Subcutaneous abdominal adipose tissue (tissue), 5 donors: Measurements from ENCODE around the gene VPS26B.
A peak's percentile ranks its signal among the peaks of the same experiment; 100 is the strongest.

ENCODE experiments used
- H3K27ac ChIP-seq: one replicate; pipeline ENCODE4 v1.7.0; 2013; ENCODE audit warnings: low read depth, mild to moderate bottlenecking, inconsistent platforms, low read length, moderate library complexity
- H3K27me3 ChIP-seq, 5 donors: one replicate each; pipeline ENCODE4 v1.7.0; 2013; ENCODE audit warnings: low read length in 5 of 5, inconsistent platforms in 1 of 5; ENCODE audit not compliant: control insufficient read depth in 5 of 5, insufficient read depth in 4 of 5
- H3K36me3 ChIP-seq, 5 donors: one replicate each; pipeline ENCODE4 v1.7.0; 2013; ENCODE audit warnings: low read length in 5 of 5; ENCODE audit not compliant: control insufficient read depth in 5 of 5, insufficient read depth in 5 of 5
- H3K4me1 ChIP-seq, 5 donors: one replicate each; pipeline ENCODE4 v1.7.0; 2013; ENCODE audit warnings: low read length in 5 of 5, mild to moderate bottlenecking in 3 of 5, moderate library complexity in 1 of 5; ENCODE audit not compliant: control insufficient read depth in 5 of 5, insufficient read depth in 5 of 5
- H3K4me3 ChIP-seq, 5 donors: one replicate each; pipeline ENCODE4 v1.7.0; 2013; ENCODE audit warnings: low read length in 5 of 5, low read depth in 1 of 5
- H3K9ac ChIP-seq, 5 donors: one replicate each; pipeline ENCODE4 v1.7.0; 2013; ENCODE audit warnings: low read length in 5 of 5, mild to moderate bottlenecking in 4 of 5, moderate library complexity in 3 of 5
- H3K9me3 ChIP-seq, 5 donors: one replicate each; pipeline ENCODE4 v1.7.0; 2013; ENCODE audit warnings: low read length in 5 of 5; ENCODE audit not compliant: control insufficient read depth in 5 of 5
- donor health status: healthy.
- donor health status: healthy.
- donor health status: healthy.
- donor health status: healthy.
- donor health status: healthy.

The VPS26B gene

GRCh38 chr11:134266841-134267251 lies 42.4 kb downstream of the VPS26B start:
- Histone ChIP-seq H3K9me3 (no peaks in the 10 kb centered on the region), H3K9ac (no peak overlapping the region), H3K4me3 (no peak overlapping the region), H3K27me3 (peaks cover 5 to 17% (median 10%) of the 10 kb centered on the region in 5 donors), H3K36me3 (peaks cover 0 to 30% (median 26%) of the 10 kb centered on the region in 5 donors), H3K27ac (no peak overlapping the region), H3K4me1 (peaks cover 0 to 4% (median 0%) of the 10 kb centered on the region in 5 donors)

- peaks cover 0 to 4% (median 0%) of the 10 kb centered on the region in 5 donors for H3K4me1 ChIP-seq
- peaks cover 0 to 24% (median 20%) of the 10 kb centered on the region in 5 donors for H3K36me3 ChIP-seq
- H3K9me3 ChIP-seq, result no peaks in the 10 kb centered on the region
- H3K27ac ChIP-seq, result no peak overlapping the region
- H3K4me3 ChIP-seq, result no peak overlapping the region
- peaks cover 5 to 22% (median 12%) of the 10 kb centered on the region in 5 donors for H3K27me3 ChIP-seq
- no peak overlapping the region for H3K9ac ChIP-seq
Observed at GRCh38 chr11:134267461-134267860, 43.0 kb downstream of the VPS26B start.

GRCh38 chr11:134267966-134268365 lies 43.5 kb downstream of the VPS26B start:
- H3K27me3 ChIP-seq, result peaks cover 9 to 27% (median 14%) of the 10 kb centered on the region in 5 donors
- H3K4me3 ChIP-seq, result no peak overlapping the region
- peaks cover 0 to 4% (median 0%) of the 10 kb centered on the region in 5 donors for H3K4me1 ChIP-seq
- peaks cover 0 to 19% (median 15%) of the 10 kb centered on the region in 5 donors for H3K36me3 ChIP-seq
- no peak overlapping the region for H3K9ac ChIP-seq
- no peak overlapping the region for H3K27ac ChIP-seq
- H3K9me3 ChIP-seq, result no peaks in the 10 kb centered on the region

GRCh38 chr11:134270250-134270714 lies 45.8 kb downstream of the VPS26B start:
- Histone ChIP-seq H3K4me3 (no peak overlapping the region), H3K9ac (no peak overlapping the region), H3K4me1 (peaks cover 0 to 4% (median 0%) of the 10 kb centered on the region in 5 donors), H3K9me3 (no peaks in the 10 kb centered on the region), H3K27me3 (peaks cover 21 to 49% (median 31%) of the 10 kb centered on the region in 5 donors), H3K36me3 (peaks cover 0 to 2% (median under 1%) of the 10 kb centered on the region in 5 donors), H3K27ac (no peak overlapping the region)

GRCh38 chr11:134271978-134272377 lies 47.5 kb downstream of the VPS26B start:
- H3K9ac ChIP-seq, result no peak overlapping the region
- no peak overlapping the region for H3K4me3 ChIP-seq
- H3K27ac ChIP-seq, result no peak overlapping the region
- no peaks in the 10 kb centered on the region for H3K36me3 ChIP-seq
- peaks cover 36 to 65% (median 42%) of the 10 kb centered on the region in 5 donors for H3K27me3 ChIP-seq
- H3K9me3 ChIP-seq, result no peaks in the 10 kb centered on the region
- H3K4me1 ChIP-seq, result peaks cover 3 to 16% (median 14%) of the 10 kb centered on the region in 5 donors

- H3K27me3 ChIP-seq, result peaks cover 42 to 71% (median 48%) of the 10 kb centered on the region in 5 donors
- no peak overlapping the region for H3K27ac ChIP-seq
- no peak overlapping the region for H3K4me3 ChIP-seq
- H3K4me1 ChIP-seq, result peaks cover 3 to 22% (median 19%) of the 10 kb centered on the region in 5 donors
- no peak overlapping the region for H3K9ac ChIP-seq
- H3K36me3 ChIP-seq, result no peaks in the 10 kb centered on the region
- H3K9me3 ChIP-seq, result no peaks in the 10 kb centered on the region
Observed at GRCh38 chr11:134272381-134273316, 48.2 kb downstream of the VPS26B start.

- Histone ChIP-seq H3K9me3 (peaks cover 0 to 4% (median 2%) of the 10 kb centered on the region in 5 donors), H3K27ac (no peak overlapping the region), H3K4me3 (no peak overlapping the region), H3K27me3 (peaks cover 45 to 77% (median 55%) of the 10 kb centered on the region in 5 donors), H3K4me1 (peaks cover 3 to 22% (median 19%) of the 10 kb centered on the region in 5 donors), H3K36me3 (no peaks in the 10 kb centered on the region), H3K9ac (no peak overlapping the region)
Observed at GRCh38 chr11:134273317-134273712, 48.8 kb downstream of the VPS26B start.

- H3K27me3 ChIP-seq, result peaks cover 44 to 74% (median 56%) of the 10 kb centered on the region in 5 donors
Observed at GRCh38 chr11:134275188-134275533, 50.7 kb downstream of the VPS26B start.

GRCh38 chr11:134275534-134276395 lies 51.3 kb downstream of the VPS26B start, which contains the start of gene GLB1L3:
Gene GLB1L3 (plus strand): TSS chr11:134276379. CDS start chr11:134276741, 362 bp downstream.
- H3K27me3 ChIP-seq, result peaks cover 40 to 74% (median 57%) of the 10 kb centered on the region in 5 donors
- H3K4me3 ChIP-seq, result peak within 1 kb of the TSS; percentile 4 to 60 (median 48)
- no peaks in the 10 kb centered on the region for H3K36me3 ChIP-seq
- peaks cover 2 to 8% (median 5%) of the 10 kb centered on the region in 5 donors for H3K9me3 ChIP-seq
- H3K4me1 ChIP-seq, result peaks cover 0 to 22% (median 19%) of the 10 kb centered on the region in 5 donors
- no peak within 1 kb of the TSS for H3K27ac ChIP-seq
- no peak within 1 kb of the TSS for H3K9ac ChIP-seq

More at GRCh38 chr11:134275188-134275533, 50.7 kb downstream of the VPS26B start:
- Histone ChIP-seq H3K9me3 (peaks cover 2 to 8% (median 5%) of the 10 kb centered on the region in 5 donors), H3K4me1 (peaks cover under 1 to 22% (median 19%) of the 10 kb centered on the region in 5 donors), H3K27ac (no peak overlapping the region), H3K4me3 (peak overlapping the region in 1 of 5 donors; percentile 48), H3K9ac (no peak overlapping the region), H3K36me3 (no peaks in the 10 kb centered on the region)
